H1 (cell line): Measurements from ENCODE around the gene TPPP3. TPM values are rescaled to one million over a fixed set of nuclear protein-coding genes. Genes with fewer than 3 reads are reported as not detected.

Experiments
- CTCF ChIA-PET: fragments of 300-600 bp; sonication (Branson Sonifier 250); formaldehyde crosslinking; loops from one replicate; lab custom pipeline; 2021; ENCODE audit not compliant: partially characterized antibody; lab: Charles Lee
- POLR2A ChIA-PET: fragments of 300-600 bp; sonication (Branson Sonifier 250); formaldehyde crosslinking; loops from one replicate; lab custom pipeline; 2021; ENCODE audit warnings: inconsistent platforms; ENCODE audit not compliant: partially characterized antibody; lab: Charles Lee
- DNase-seq, 2 experiments: peaks; one replicate each; pipeline versions ENCODE4 v3.0.0 to v3.0.0-alpha.2; 2010 to 2022; ENCODE audit warnings: low spot score in 2 of 2, low read depth in 1 of 2, mixed read lengths in 1 of 2
- FAIRE-seq: peaks from 2 replicates; lab custom pipeline; 2011; peaks lifted over from hg19 to GRCh38; lab: Jason Lieb, UNC
- H2AFZ ChIP-seq: 2 replicates; pipeline ENCODE4 v1.8.1; 2012; ENCODE audit warnings: low read length, inconsistent platforms
- H2AK5ac ChIP-seq: 2 replicates; pipeline ENCODE4 v1.6.1; 2013; ENCODE audit warnings: low read depth, low read length
- H2BK120ac ChIP-seq: replicated peaks from 2 replicates; pipeline ENCODE3; 2013; ENCODE audit warnings: low read depth, low read length, inconsistent platforms
- H2BK12ac ChIP-seq: 2 replicates; pipeline ENCODE4 v1.6.1; 2013; ENCODE audit warnings: low read depth, low read length
- H2BK15ac ChIP-seq: 2 replicates; pipeline ENCODE4 v1.6.1; 2013; ENCODE audit warnings: low read length
- H2BK20ac ChIP-seq: 2 replicates; pipeline ENCODE4 v1.6.1; 2013; ENCODE audit warnings: low read length
- H2BK5ac ChIP-seq: 2 replicates; pipeline ENCODE4 v1.6.1; 2013; ENCODE audit warnings: low read depth, low read length
- H3K14ac ChIP-seq: 2 replicates; pipeline ENCODE4 v1.6.1; 2013; ENCODE audit warnings: inconsistent platforms; ENCODE audit not compliant: insufficient read length
- H3K18ac ChIP-seq: 2 replicates; pipeline ENCODE4 v1.6.1; 2013; ENCODE audit warnings: low read length; ENCODE audit errors: extremely low read depth
- H3K23ac ChIP-seq: 2 replicates; pipeline ENCODE4 v1.6.1; 2013; ENCODE audit warnings: inconsistent platforms; ENCODE audit not compliant: insufficient read length
- H3K23me2 ChIP-seq: 2 replicates; pipeline ENCODE4 v1.6.1; 2013; ENCODE audit warnings: low read depth, low read length
- H3K27ac ChIP-seq: 2 replicates; pipeline ENCODE4 v1.6.1; 2011; ENCODE audit warnings: low read depth, low read length, inconsistent platforms
- H3K27me3 ChIP-seq, 4 experiments: replicated peaks in 1 of 4; 1 replicate in 1 of 4; 2 replicates in 3 of 4; pipeline versions ENCODE4 v1.6.1 to v1.8.1; 2011 to 2013; ENCODE audit warnings: low read length in 3 of 4, mild to moderate bottlenecking in 3 of 4, inconsistent platforms in 2 of 4, mixed read lengths in 2 of 4, moderate library complexity in 1 of 4; ENCODE audit not compliant: control insufficient read depth in 3 of 4, insufficient read depth in 3 of 4; ENCODE audit errors: extremely low read depth in 1 of 4
- H3K36me3 ChIP-seq, 4 experiments: 2 replicates each; pipeline versions ENCODE4 v1.6.1 to v1.8.1; 2011 to 2013; ENCODE audit warnings: mild to moderate bottlenecking in 4 of 4, low read length in 3 of 4, moderate library complexity in 2 of 4, control low read depth in 1 of 4, inconsistent platforms in 1 of 4; ENCODE audit not compliant: insufficient read depth in 4 of 4, control insufficient read depth in 2 of 4
- H3K4ac ChIP-seq: replicated peaks from 2 replicates; pipeline ENCODE3; 2013; ENCODE audit warnings: low read length, low read depth, mixed read lengths, inconsistent platforms; ENCODE audit not compliant: insufficient read length
- H3K4me1 ChIP-seq, 4 experiments: replicated peaks in 1 of 4; 1 replicate in 1 of 4; 2 replicates in 3 of 4; pipeline versions ENCODE4 v1.6.1 to v1.8.1; 2011 to 2013; ENCODE audit warnings: low read length in 3 of 4, inconsistent platforms in 2 of 4, mixed read lengths in 1 of 4; ENCODE audit not compliant: insufficient read depth in 4 of 4, control insufficient read depth in 3 of 4
- H3K4me2 ChIP-seq, 2 experiments: 2 replicates each; pipeline versions ENCODE4 v1.6.1 to v1.8.1; 2011 to 2013; ENCODE audit warnings: low read depth in 2 of 2, low read length in 2 of 2, control low read depth in 1 of 2, inconsistent platforms in 1 of 2, mild to moderate bottlenecking in 1 of 2; ENCODE audit not compliant: insufficient read depth in 1 of 2
- H3K4me3 ChIP-seq, 4 experiments: fragments of 200-600, 300-600 bp in 1 of 4; sonication (generic), shearing (Covaris generic), sonication (Bioruptor Twin) in 1 of 4; 2 replicates each; pipeline versions ENCODE4 v1.5.1 to v1.8.1; 2011 to 2016; ENCODE audit warnings: low read length in 4 of 4, low read depth in 3 of 4, control low read depth in 2 of 4, inconsistent platforms in 2 of 4, mild to moderate bottlenecking in 2 of 4, mixed read lengths in 1 of 4, moderate library complexity in 1 of 4; ENCODE audit not compliant: insufficient read depth in 2 of 4; ENCODE audit errors: extremely low read depth in 1 of 4
- H3K56ac ChIP-seq: replicated peaks from 2 replicates; pipeline ENCODE3; 2013; ENCODE audit warnings: low read depth, mild to moderate bottlenecking, mixed read lengths, low read length, inconsistent platforms; ENCODE audit not compliant: insufficient read length
- H3K79me1 ChIP-seq: 2 replicates; pipeline ENCODE4 v1.6.1; 2013; ENCODE audit warnings: low read depth, low read length, control low read depth
- H3K79me2 ChIP-seq, 2 experiments: 2 replicates each; pipeline versions ENCODE4 v1.6.1 to v1.8.1; 2012 to 2013; ENCODE audit warnings: low read length in 2 of 2, mild to moderate bottlenecking in 2 of 2, inconsistent platforms in 1 of 2; ENCODE audit not compliant: insufficient read depth in 2 of 2, control insufficient read depth in 1 of 2
- H3K9ac ChIP-seq, 4 experiments: replicated peaks in 1 of 4; 1 replicate in 1 of 4; 2 replicates in 3 of 4; pipeline versions ENCODE4 v1.6.1 to v1.8.1; 2011 to 2013; ENCODE audit warnings: low read depth in 3 of 4, low read length in 3 of 4, control low read depth in 2 of 4, mild to moderate bottlenecking in 2 of 4, moderate library complexity in 2 of 4, inconsistent platforms in 1 of 4; ENCODE audit errors: extremely low read depth in 1 of 4
- H3K9me3 ChIP-seq, 2 experiments: 2 replicates each; pipeline versions ENCODE4 v1.6.1 to v1.8.1; 2012 to 2013; ENCODE audit warnings: mild to moderate bottlenecking in 2 of 2, moderate library complexity in 2 of 2, control low read depth in 1 of 2, inconsistent platforms in 1 of 2, low read depth in 1 of 2, low read length in 1 of 2, mixed read lengths in 1 of 2; ENCODE audit not compliant: insufficient read depth in 2 of 2
- H4K20me1 ChIP-seq, 2 experiments: replicated peaks in 1 of 2; 2 replicates each; pipeline versions ENCODE3 to v1.8.1; 2011 to 2013; ENCODE audit warnings: inconsistent platforms in 2 of 2, low read length in 2 of 2, mild to moderate bottlenecking in 1 of 2; ENCODE audit not compliant: insufficient read depth in 2 of 2, control insufficient read depth in 1 of 2
- H4K5ac ChIP-seq: 2 replicates; pipeline ENCODE4 v1.6.1; 2013; ENCODE audit warnings: low read length, low read depth, mixed read lengths, inconsistent platforms; ENCODE audit not compliant: insufficient read length
- H4K8ac ChIP-seq: 2 replicates; pipeline ENCODE4 v1.8.0; 2013; ENCODE audit warnings: mild to moderate bottlenecking, moderate library complexity, low read length, inconsistent platforms; ENCODE audit not compliant: insufficient read depth; ENCODE audit errors: extremely low read depth
- H4K91ac ChIP-seq: replicated peaks from 2 replicates; pipeline ENCODE3; 2013; ENCODE audit warnings: low read length, mixed read lengths, inconsistent platforms; ENCODE audit not compliant: insufficient read length
- POLR2A ChIP-seq, 2 experiments: IDR thresholded peaks; 1 replicate in 1 of 2; 2 replicates in 1 of 2; pipeline ENCODE4 v1.6.1; 2011; ENCODE audit warnings: low read depth in 2 of 2, low read length in 2 of 2, mild to moderate bottlenecking in 2 of 2; ENCODE audit errors: control extremely low read depth in 1 of 2
- WGBS, 2 experiments: shearing (Covaris generic) in 1 of 2; methylation state at CpG; one replicate each; pipeline versions ENCODE4 v1.1.6 to v1.1.7; 2013 to 2015; ENCODE audit warnings: low lambda C conversion rate in 2 of 2, mixed read lengths in 2 of 2, inconsistent platforms in 1 of 2, low coverage in 1 of 2, missing lambda C conversion rate in 1 of 2; ENCODE audit not compliant: insufficient replicate concordance in 2 of 2, insufficient coverage in 1 of 2, insufficient read length in 1 of 2; ENCODE audit errors: extremely low coverage in 1 of 2, missing lambda C conversion rate in 1 of 2; 5-methylcytosine and 5-hydroxymethylcytosine counted together
- polyA plus RNA-seq, 7 experiments: library from polyadenylated mRNA; depleted of rRNA in 3 of 7; stranded (reverse) in 5 of 7; unstranded in 2 of 7; fragments of >200 nt in 5 of 7; fragments of 200-250 nt in 2 of 7; gene quantifications; 1 replicate in 5 of 7; 2 replicates in 1 of 7; 4 replicates in 1 of 7; pipeline versions ENCODE4 v1.2.1 to v1.2.3, GENCODE V29; 2011 to 2013; ENCODE audit warnings: missing spikeins in 2 of 7, mixed read lengths in 2 of 7
- total RNA-seq: library from RNA; stranded (reverse); fragmentation: NEBNext Ultra II Directional; extraction: Animal tissue kit (Norgen Biotek cat#: 25700); gene quantifications from 2 replicates; pipeline ENCODE4 v1.2.1, GENCODE V29; 2021

Gene TPPP3
- total and polyA plus RNA-seq, 2 of the 8 experiments (the other 6 are each of a cell fraction or from before 2014, with no cell fraction given): 0.77 to 1.0 TPM

GRCh38 chr16:67386861-67387455 is 6.3 kb downstream of the TPPP3 start:
- FAIRE-seq (no peak), DNase-seq (no peak)

More at GRCh38 chr16:67386861-67387455, 6.3 kb downstream of the TPPP3 start:
- no peak overlapping the region for H3K14ac ChIP-seq
- H3K4me3 ChIP-seq: no peak overlapping the region
- no peak overlapping the region for H3K4ac ChIP-seq
- H3K9ac ChIP-seq: no peak overlapping the region
- H3K79me1 ChIP-seq: no peaks in the 10 kb centered on the region
- no peak for TF ChIP-seq POLR2A (IDR thresholded peaks at IDR 0.05; ENCODE audit: control extremely low read depth in 1 of 2, low read depth in 2 of 2, low read length in 2 of 2)
- H4K20me1 ChIP-seq: no peaks in the 10 kb centered on the region
- WGBS, 2 experiments: 78% methylated on average over 5 of the region's 5 CpGs; no CpG with 5 or more reads in 1 of the 2 experiments
- no peak overlapping the region for H2BK15ac ChIP-seq
- no peaks in the 10 kb centered on the region for H3K23me2 ChIP-seq
- no peaks in the 10 kb centered on the region for H3K9me3 ChIP-seq
- H3K36me3 ChIP-seq: no peaks in the 10 kb centered on the region
- no peaks in the 10 kb centered on the region for H3K79me2 ChIP-seq
- H2AK5ac ChIP-seq: no peak overlapping the region
- H3K18ac ChIP-seq: no peak overlapping the region
- no peak overlapping the region; the same call in 1 of the 2 replicates for H2BK12ac ChIP-seq
- H2BK20ac ChIP-seq: no peak overlapping the region
- peak overlapping the region; percentile 22 to 35; a peak in 2 of 4 replicates for H3K4me2 ChIP-seq
- H4K91ac ChIP-seq: no peak overlapping the region
- H3K23ac ChIP-seq: no peak overlapping the region
- no peak overlapping the region for H3K56ac ChIP-seq
- CTCF ChIA-PET: interaction anchor here (0.8 to 32.4 kb wide), 8 partner anchors 9 to 101 kb away, joined by 3 to 476 read pairs (median 8); partner anchors contain the start of genes KCTD19, LRRC36 and ZDHHC1
- peaks cover 0 to 12% (median 4%) of the 10 kb centered on the region in 4 experiments; a peak in 5 of 7 replicates for H3K4me1 ChIP-seq
- no peak overlapping the region for H3K27ac ChIP-seq
- no peak overlapping the region for H2BK120ac ChIP-seq
- H3K27me3 ChIP-seq: peaks cover 0 to 7% (median 3%) of the 10 kb centered on the region in 4 experiments; a peak in 3 of 7 replicates
- H2AFZ ChIP-seq: no peak overlapping the region
- H4K8ac ChIP-seq: no peak overlapping the region
- POLR2A ChIA-PET: interaction anchor here (1.2 to 1.8 kb wide), 2 partner anchors 9 to 15 kb away, joined by 4 to 5 read pairs; no protein-coding TSS in a partner anchor
- H4K5ac ChIP-seq: no peak overlapping the region
- H2BK5ac ChIP-seq: no peak overlapping the region
